Measurements from ENCODE around the gene DIP2C. TPM values are rescaled to one million over a fixed set of nuclear protein-coding genes. Genes with fewer than 3 reads are reported as not detected.

Gene DIP2C
- polyA plus RNA-seq, 1 donor, result 21.6 TPM

DNA sequence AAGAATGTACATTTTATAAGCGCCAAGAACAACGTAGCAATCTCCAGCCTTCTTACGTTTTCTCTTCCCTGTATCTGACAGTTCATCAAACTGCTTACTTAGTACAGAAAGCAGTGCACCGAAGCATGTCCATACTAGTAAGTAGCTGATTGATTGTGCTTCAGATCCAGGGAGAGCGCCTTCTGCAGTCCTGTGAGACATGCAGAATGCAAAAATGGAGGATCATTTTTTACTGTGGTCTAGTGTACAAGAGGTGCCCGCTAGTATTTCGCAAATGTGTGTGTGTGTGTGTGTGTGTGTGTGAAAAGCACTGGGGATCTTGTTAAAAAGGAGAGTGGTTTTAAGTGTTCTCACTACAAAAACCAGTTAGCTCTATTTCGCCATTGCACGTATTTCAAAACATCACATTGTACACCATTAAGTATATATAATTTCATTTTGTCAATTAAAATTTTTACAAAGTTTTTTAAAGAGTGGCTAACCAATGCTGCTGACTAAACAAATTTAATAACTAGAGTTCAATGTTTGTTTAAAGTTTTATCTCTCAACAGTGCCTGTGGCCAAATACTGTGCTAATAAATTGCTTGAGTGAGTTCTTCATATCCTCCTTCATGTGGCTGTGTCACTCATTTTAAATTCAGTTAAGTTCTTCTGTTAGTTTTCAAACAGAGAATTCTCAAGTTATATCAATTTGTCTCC, 454.6 kb downstream of the DIP2C start:
- no peak for DNase-seq

DNA sequence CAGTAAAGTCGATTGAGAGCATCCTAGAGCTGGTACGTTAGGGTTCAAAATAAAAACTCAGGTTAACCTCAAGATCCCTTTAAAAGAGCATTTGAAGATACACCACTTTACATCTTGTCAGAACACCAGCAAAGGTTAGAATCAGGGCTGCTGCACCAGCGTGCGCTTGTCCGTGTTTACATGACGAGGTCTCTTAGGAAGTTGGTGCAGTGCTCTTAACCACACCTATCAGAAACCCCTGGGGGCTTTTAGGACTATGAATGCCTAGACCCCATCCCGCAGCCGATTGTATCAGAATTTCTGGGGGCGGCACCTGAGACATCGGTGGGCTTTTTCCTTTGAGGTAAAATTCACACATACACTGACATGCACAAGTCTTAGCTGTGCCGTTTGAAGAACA, 456.6 kb downstream of the DIP2C start:
- DNase-seq, result no peak

DNA sequence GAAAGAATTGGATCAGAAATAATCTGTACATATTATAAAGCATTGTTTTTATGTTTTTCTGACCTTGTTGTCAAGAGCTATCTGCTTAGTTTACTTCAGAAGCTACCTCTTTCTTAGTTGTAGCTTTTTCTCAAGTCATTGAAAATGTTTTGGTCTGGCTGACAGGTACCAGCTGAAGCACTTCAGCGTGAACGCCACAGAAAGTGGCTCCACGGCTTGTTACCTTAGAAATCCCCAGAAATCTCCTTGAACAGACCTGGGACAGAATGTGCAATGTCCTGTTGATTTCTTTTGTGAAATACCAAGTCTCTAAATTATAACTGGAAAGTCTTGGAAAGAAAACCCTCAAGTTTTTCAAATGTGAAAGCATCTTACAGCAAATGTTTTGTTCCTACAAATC, 457.4 kb downstream of the DIP2C start:
- no peak for DNase-seq

GRCh38 chr10:230758-231157, 458.7 kb downstream of the DIP2C start:
- no peak for DNase-seq

GRCh38 chr10:228366-228765, 461.1 kb downstream of the DIP2C start:
- DNase-seq, result no peak

DNA sequence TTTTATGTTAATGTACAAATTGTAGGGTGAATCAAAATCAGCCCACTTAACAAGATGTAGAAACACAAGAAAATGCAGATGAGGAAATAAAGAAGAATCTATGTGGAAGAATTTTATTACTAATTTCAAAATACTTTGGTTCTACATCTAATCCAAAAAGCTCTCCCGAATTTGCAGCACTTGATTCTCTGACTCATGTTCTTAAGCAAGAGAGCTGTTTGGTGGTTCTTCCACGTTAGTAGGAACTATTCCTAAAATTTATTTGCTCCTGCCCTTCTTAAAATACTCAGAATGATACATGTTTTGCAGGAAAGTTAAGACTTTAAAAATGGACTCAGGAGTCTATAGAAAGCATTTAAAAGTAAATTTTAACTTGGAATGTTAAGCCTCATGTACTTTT, 462.5 kb downstream of the DIP2C start:
- no peak for DNase-seq

DNA sequence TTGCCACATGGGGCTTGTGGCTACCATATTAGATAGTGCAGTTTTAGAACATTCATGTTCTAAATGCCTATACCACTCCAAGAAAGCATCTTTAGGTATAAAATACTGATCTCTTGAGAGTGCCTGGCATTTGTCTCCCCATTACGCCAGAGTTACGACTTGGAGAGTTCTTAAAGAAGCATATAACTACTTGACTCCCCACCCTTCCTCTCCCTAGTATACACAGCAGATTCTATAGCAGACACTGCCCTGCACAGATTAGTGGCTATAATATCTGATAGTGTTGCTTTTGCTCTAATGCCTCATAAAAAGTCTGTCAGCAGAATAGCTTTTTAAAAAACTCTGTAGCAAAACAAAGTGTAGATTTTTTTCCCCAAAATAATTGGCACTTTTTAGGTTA, 463.4 kb downstream of the DIP2C start:
- DNase-seq, result no peak

DNA sequence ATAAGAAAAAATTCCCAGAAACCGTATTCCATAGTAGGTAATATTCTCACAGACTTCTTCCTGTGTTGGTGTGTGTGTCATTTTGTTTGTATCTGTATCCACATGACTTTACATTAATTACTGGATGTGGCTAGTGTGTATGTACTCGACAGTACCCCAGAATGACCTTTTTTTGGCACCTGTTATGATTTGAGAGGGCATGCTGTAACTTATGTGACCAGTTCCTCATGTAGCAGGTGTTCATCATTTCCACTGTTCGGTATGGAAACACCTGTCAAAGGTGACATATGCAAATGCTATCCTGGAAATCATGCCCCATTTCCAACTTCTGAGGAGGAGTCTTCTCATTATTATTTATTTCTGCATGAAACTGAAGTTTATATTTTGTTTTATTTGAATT, 464.9 kb downstream of the DIP2C start:
- DNase-seq, result no peak

Other genes with a start within 250 kb of the DIP2C start
- gene LARP4B, start 242.0 kb upstream of the DIP2C start, polyA plus RNA-seq (ENCODE audit: insufficient read length), result 51.3 TPM